Measurements from ENCODE around the gene UGCG.

The UGCG gene

GRCh38 chr9:111895996-111896941 is at the start of gene UGCG:
Gene UGCG (plus strand): TSS chr9:111896814. CDS start chr9:111897216, 402 bp downstream.
- TF ChIP-seq GATA2 (IDR thresholded peaks at IDR 0.05; ENCODE audit: low read depth, low read length): no peak
- TF ChIP-seq GATA3 (IDR thresholded peaks at IDR 0.05; ENCODE audit: low read depth, low read length): no peak

GRCh38 chr9:111851553-111851952 is 45.1 kb upstream of the UGCG start:
- TF ChIP-seq GATA3 (IDR thresholded peaks at IDR 0.05; ENCODE audit: low read depth, low read length) (no peak), GATA2 (IDR thresholded peaks at IDR 0.05; ENCODE audit: low read depth, low read length) (no peak)

- TF ChIP-seq GATA2 (IDR thresholded peaks at IDR 0.05; ENCODE audit: low read depth, low read length) (no peak), GATA3 (IDR thresholded peaks at IDR 0.05; ENCODE audit: low read depth, low read length) (no peak)
These were observed 44.3 kb upstream of the UGCG start for GRCh38 chr9:111852291-111852690.

GRCh38 chr9:111853450-111853827 is 43.2 kb upstream of the UGCG start:
- TF ChIP-seq GATA2 (IDR thresholded peaks at IDR 0.05; ENCODE audit: low read depth, low read length) (no peak), GATA3 (IDR thresholded peaks at IDR 0.05; ENCODE audit: low read depth, low read length) (no peak)

- TF ChIP-seq GATA3 (IDR thresholded peaks at IDR 0.05; ENCODE audit: low read depth, low read length) (no peak), GATA2 (IDR thresholded peaks at IDR 0.05; ENCODE audit: low read depth, low read length) (no peak)
These were observed 41.8 kb upstream of the UGCG start for GRCh38 chr9:111854799-111855198.

- TF ChIP-seq GATA2 (IDR thresholded peaks at IDR 0.05; ENCODE audit: low read depth, low read length) (no peak), GATA3 (IDR thresholded peaks at IDR 0.05; ENCODE audit: low read depth, low read length) (no peak)
These were observed 38.9 kb upstream of the UGCG start for GRCh38 chr9:111857555-111858211.

- TF ChIP-seq GATA3 (IDR thresholded peaks at IDR 0.05; ENCODE audit: low read depth, low read length) (no peak), GATA2 (IDR thresholded peaks at IDR 0.05; ENCODE audit: low read depth, low read length) (no peak)
These were observed 36.2 kb upstream of the UGCG start for GRCh38 chr9:111860443-111860842.

- TF ChIP-seq GATA2 (IDR thresholded peaks at IDR 0.05; ENCODE audit: low read depth, low read length): no peak
- no peak for TF ChIP-seq GATA3 (IDR thresholded peaks at IDR 0.05; ENCODE audit: low read depth, low read length)
These were observed 33.0 kb upstream of the UGCG start for GRCh38 chr9:111863636-111864035.

- TF ChIP-seq GATA2 (IDR thresholded peaks at IDR 0.05; ENCODE audit: low read depth, low read length) (no peak), GATA3 (IDR thresholded peaks at IDR 0.05; ENCODE audit: low read depth, low read length) (no peak)
These were observed 29.6 kb upstream of the UGCG start for GRCh38 chr9:111866976-111867375.

- TF ChIP-seq GATA3 (IDR thresholded peaks at IDR 0.05; ENCODE audit: low read depth, low read length) (no peak), GATA2 (IDR thresholded peaks at IDR 0.05; ENCODE audit: low read depth, low read length) (no peak)
These were observed 28.1 kb upstream of the UGCG start for GRCh38 chr9:111868475-111868874.

GRCh38 chr9:111870774-111871498 is 25.7 kb upstream of the UGCG start:
- TF ChIP-seq GATA2 (IDR thresholded peaks at IDR 0.05; ENCODE audit: low read depth, low read length) (no peak), GATA3 (IDR thresholded peaks at IDR 0.05; ENCODE audit: low read depth, low read length) (no peak)

GRCh38 chr9:111871499-111871855 is 25.1 kb upstream of the UGCG start:
- TF ChIP-seq GATA3 (IDR thresholded peaks at IDR 0.05; ENCODE audit: low read depth, low read length) (no peak), GATA2 (IDR thresholded peaks at IDR 0.05; ENCODE audit: low read depth, low read length) (no peak)

- no peak for TF ChIP-seq GATA2 (IDR thresholded peaks at IDR 0.05; ENCODE audit: low read depth, low read length)
- TF ChIP-seq GATA3 (IDR thresholded peaks at IDR 0.05; ENCODE audit: low read depth, low read length): no peak
These were observed 23.7 kb upstream of the UGCG start for GRCh38 chr9:111872886-111873285.

GRCh38 chr9:111873901-111874300 is 22.7 kb upstream of the UGCG start:
- TF ChIP-seq GATA2 (IDR thresholded peaks at IDR 0.05; ENCODE audit: low read depth, low read length) (no peak), GATA3 (IDR thresholded peaks at IDR 0.05; ENCODE audit: low read depth, low read length) (no peak)

All from SH-SY5Y (cell line).